H1 (cell line): ENCODE measurements around the gene PDGFB. TPM values are rescaled to one million over a fixed set of nuclear protein-coding genes. Genes with fewer than 3 reads are reported as not detected.

Experiments used
- CHD1 ChIP-seq: IDR thresholded peaks from 2 replicates; pipeline ENCODE4 v1.6.1; 2012; ENCODE audit warnings: low read depth, low read length, improper control_type of control experiment
- EGR1 ChIP-seq: IDR thresholded peaks from 2 replicates; pipeline ENCODE4 v1.6.1; 2011; ENCODE audit warnings: low read depth, low read length, borderline replicate concordance
- KDM5A ChIP-seq: fragments of 200-600 bp; IDR thresholded peaks from 2 replicates; pipeline ENCODE4 v1.7.1; 2012; ENCODE audit warnings: mild to moderate bottlenecking, low read length, inconsistent platforms, mixed read lengths
- RXRA ChIP-seq: IDR thresholded peaks from 2 replicates; pipeline ENCODE4 v1.6.1; 2011; ENCODE audit warnings: low read depth, mild to moderate bottlenecking, low read length, moderate library complexity; ENCODE audit not compliant: insufficient read depth
- SIN3A ChIP-seq, 2 experiments: IDR thresholded peaks in 1 of 2; conservative IDR thresholded peaks in 1 of 2; 2 replicates each; pipeline ENCODE4 v1.6.1; 2011 to 2012; ENCODE audit warnings: low read length in 2 of 2, improper control_type of control experiment in 1 of 2, low read depth in 1 of 2, mild to moderate bottlenecking in 1 of 2
- polyA plus RNA-seq, 7 experiments: library from polyadenylated mRNA; depleted of rRNA in 3 of 7; stranded (reverse) in 5 of 7; unstranded in 2 of 7; fragments of >200 nt in 5 of 7; fragments of 200-250 nt in 2 of 7; gene quantifications; 1 replicate in 5 of 7; 2 replicates in 1 of 7; 4 replicates in 1 of 7; pipeline versions ENCODE4 v1.2.1 to v1.2.3, GENCODE V29; 2011 to 2013; ENCODE audit warnings: missing spikeins in 2 of 7, mixed read lengths in 2 of 7
- total RNA-seq: library from RNA; stranded (reverse); fragmentation: NEBNext Ultra II Directional; extraction: Animal tissue kit (Norgen Biotek cat#: 25700); gene quantifications from 2 replicates; pipeline ENCODE4 v1.2.1, GENCODE V29; 2021
- TF ChIP-seq, protein P1 (sequence below): fragments of 300-600 bp; sonication (generic); IDR thresholded peaks from 2 replicates; pipeline ENCODE4 v1.7.1; 2012; ENCODE audit warnings: low read length, moderate library complexity, mild to moderate bottlenecking, inconsistent platforms; ENCODE audit not compliant: insufficient replicate concordance

Gene PDGFB
- total and polyA plus RNA-seq, 2 of the 8 experiments (the other 6 are each of a cell fraction or from before 2014, with no cell fraction given), result 3.9 to 8.5 TPM

DNA sequence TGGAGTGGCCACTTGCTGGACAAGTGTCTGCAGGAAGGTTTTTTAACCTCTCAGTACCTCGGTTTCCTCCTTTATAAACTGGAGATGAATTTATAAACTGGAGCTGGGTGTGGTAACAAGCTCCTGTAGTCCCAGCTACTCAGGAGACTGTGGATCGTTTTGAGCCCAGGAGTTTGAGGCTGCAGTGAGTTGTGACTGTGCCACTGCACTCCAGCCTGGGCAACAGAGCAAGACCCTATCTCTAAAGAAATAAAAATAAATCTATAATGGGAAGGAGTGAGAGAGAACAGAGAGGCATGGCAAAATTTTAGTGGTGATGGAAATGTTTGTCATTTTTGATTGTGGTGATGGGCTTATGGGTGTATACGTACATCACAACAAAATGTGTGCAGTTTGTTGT lies 1.4 kb upstream of the PDGFB start (continued):
- TF ChIP-seq, protein P1, sequence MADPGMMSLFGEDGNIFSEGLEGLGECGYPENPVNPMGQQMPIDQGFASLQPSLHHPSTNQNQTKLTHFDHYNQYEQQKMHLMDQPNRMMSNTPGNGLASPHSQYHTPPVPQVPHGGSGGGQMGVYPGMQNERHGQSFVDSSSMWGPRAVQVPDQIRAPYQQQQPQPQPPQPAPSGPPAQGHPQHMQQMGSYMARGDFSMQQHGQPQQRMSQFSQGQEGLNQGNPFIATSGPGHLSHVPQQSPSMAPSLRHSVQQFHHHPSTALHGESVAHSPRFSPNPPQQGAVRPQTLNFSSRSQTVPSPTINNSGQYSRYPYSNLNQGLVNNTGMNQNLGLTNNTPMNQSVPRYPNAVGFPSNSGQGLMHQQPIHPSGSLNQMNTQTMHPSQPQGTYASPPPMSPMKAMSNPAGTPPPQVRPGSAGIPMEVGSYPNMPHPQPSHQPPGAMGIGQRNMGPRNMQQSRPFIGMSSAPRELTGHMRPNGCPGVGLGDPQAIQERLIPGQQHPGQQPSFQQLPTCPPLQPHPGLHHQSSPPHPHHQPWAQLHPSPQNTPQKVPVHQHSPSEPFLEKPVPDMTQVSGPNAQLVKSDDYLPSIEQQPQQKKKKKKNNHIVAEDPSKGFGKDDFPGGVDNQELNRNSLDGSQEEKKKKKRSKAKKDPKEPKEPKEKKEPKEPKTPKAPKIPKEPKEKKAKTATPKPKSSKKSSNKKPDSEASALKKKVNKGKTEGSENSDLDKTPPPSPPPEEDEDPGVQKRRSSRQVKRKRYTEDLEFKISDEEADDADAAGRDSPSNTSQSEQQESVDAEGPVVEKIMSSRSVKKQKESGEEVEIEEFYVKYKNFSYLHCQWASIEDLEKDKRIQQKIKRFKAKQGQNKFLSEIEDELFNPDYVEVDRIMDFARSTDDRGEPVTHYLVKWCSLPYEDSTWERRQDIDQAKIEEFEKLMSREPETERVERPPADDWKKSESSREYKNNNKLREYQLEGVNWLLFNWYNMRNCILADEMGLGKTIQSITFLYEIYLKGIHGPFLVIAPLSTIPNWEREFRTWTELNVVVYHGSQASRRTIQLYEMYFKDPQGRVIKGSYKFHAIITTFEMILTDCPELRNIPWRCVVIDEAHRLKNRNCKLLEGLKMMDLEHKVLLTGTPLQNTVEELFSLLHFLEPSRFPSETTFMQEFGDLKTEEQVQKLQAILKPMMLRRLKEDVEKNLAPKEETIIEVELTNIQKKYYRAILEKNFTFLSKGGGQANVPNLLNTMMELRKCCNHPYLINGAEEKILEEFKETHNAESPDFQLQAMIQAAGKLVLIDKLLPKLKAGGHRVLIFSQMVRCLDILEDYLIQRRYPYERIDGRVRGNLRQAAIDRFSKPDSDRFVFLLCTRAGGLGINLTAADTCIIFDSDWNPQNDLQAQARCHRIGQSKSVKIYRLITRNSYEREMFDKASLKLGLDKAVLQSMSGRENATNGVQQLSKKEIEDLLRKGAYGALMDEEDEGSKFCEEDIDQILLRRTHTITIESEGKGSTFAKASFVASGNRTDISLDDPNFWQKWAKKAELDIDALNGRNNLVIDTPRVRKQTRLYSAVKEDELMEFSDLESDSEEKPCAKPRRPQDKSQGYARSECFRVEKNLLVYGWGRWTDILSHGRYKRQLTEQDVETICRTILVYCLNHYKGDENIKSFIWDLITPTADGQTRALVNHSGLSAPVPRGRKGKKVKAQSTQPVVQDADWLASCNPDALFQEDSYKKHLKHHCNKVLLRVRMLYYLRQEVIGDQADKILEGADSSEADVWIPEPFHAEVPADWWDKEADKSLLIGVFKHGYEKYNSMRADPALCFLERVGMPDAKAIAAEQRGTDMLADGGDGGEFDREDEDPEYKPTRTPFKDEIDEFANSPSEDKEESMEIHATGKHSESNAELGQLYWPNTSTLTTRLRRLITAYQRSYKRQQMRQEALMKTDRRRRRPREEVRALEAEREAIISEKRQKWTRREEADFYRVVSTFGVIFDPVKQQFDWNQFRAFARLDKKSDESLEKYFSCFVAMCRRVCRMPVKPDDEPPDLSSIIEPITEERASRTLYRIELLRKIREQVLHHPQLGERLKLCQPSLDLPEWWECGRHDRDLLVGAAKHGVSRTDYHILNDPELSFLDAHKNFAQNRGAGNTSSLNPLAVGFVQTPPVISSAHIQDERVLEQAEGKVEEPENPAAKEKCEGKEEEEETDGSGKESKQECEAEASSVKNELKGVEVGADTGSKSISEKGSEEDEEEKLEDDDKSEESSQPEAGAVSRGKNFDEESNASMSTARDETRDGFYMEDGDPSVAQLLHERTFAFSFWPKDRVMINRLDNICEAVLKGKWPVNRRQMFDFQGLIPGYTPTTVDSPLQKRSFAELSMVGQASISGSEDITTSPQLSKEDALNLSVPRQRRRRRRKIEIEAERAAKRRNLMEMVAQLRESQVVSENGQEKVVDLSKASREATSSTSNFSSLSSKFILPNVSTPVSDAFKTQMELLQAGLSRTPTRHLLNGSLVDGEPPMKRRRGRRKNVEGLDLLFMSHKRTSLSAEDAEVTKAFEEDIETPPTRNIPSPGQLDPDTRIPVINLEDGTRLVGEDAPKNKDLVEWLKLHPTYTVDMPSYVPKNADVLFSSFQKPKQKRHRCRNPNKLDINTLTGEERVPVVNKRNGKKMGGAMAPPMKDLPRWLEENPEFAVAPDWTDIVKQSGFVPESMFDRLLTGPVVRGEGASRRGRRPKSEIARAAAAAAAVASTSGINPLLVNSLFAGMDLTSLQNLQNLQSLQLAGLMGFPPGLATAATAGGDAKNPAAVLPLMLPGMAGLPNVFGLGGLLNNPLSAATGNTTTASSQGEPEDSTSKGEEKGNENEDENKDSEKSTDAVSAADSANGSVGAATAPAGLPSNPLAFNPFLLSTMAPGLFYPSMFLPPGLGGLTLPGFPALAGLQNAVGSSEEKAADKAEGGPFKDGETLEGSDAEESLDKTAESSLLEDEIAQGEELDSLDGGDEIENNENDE, result no peak
- TF ChIP-seq RXRA, result no peak
- no peak for TF ChIP-seq CHD1
- no peak for TF ChIP-seq SIN3A (conservative IDR thresholded peaks at IDR 0.05 in 1 of 2, IDR thresholded peaks at IDR 0.05 in 1 of 2; ENCODE audit: low read depth in 1 of 2, low read length in 2 of 2)
- no peak for TF ChIP-seq EGR1
- TF ChIP-seq KDM5A, result no peak
